ENCODE measurements around the gene CIB2. TPM values are rescaled to one million over a fixed set of nuclear protein-coding genes. Genes with fewer than 3 reads are reported as not detected.

CIB2 gene
- total RNA-seq, 2 donors from 2014 or later: 40.6 to 41.7 TPM

DNA sequence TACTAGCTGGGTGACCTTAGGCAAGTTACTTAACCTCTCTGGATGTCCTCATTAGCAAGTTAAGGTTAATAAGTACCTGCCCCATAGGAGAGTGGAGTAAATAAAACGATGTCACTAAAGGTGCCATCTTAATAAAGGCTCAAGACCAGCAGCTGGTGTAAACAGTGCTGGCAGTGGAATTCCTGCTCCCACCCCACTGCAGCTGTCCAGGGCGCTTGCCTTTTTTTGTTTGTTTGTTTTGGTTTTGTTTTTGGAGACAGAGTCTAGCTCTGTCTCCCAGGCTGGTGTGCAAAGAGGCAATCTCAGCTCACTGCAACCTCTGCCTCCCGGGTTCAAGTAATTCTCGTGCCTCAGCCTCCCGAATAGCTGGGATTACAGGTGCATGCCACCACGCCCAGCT lies 46.8 kb upstream of the CIB2 start:
- Mint-ChIP-seq H3K36me3 (ENCODE audit: low read depth) (no peaks in the 10 kb centered on the region), H3K4me3 (no peak overlapping the region), H3K9me3 (no peaks in the 10 kb centered on the region), H3K27me3 (ENCODE audit: insufficient read depth) (no peaks in the 10 kb centered on the region), H3K4me1 (no peaks in the 10 kb centered on the region), H3K27ac (no peak overlapping the region)
- H3K9me3 ChIP-seq (ENCODE audit: control insufficient read depth, low read length): no peaks in the 10 kb centered on the region
- no peaks in the 10 kb centered on the region for H3K27me3 ChIP-seq (ENCODE audit: control insufficient read depth, insufficient read depth, low read length, poor library complexity, severe bottlenecking)
- H3K36me3 ChIP-seq (ENCODE audit: control insufficient read depth, insufficient read depth, low read length): no peaks in the 10 kb centered on the region
- no peak overlapping the region for H3K9ac ChIP-seq (ENCODE audit: extremely low read depth, low read length, poor library complexity, severe bottlenecking)
- TF ChIP-seq, protein P1, sequence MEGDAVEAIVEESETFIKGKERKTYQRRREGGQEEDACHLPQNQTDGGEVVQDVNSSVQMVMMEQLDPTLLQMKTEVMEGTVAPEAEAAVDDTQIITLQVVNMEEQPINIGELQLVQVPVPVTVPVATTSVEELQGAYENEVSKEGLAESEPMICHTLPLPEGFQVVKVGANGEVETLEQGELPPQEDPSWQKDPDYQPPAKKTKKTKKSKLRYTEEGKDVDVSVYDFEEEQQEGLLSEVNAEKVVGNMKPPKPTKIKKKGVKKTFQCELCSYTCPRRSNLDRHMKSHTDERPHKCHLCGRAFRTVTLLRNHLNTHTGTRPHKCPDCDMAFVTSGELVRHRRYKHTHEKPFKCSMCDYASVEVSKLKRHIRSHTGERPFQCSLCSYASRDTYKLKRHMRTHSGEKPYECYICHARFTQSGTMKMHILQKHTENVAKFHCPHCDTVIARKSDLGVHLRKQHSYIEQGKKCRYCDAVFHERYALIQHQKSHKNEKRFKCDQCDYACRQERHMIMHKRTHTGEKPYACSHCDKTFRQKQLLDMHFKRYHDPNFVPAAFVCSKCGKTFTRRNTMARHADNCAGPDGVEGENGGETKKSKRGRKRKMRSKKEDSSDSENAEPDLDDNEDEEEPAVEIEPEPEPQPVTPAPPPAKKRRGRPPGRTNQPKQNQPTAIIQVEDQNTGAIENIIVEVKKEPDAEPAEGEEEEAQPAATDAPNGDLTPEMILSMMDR (conservative IDR thresholded peaks at IDR 0.05): no peak
- DNase-seq: no peak
- 89 to 100% methylated on average over 3 to 6 of the region's 6 CpGs for WGBS, 2 experiments (ENCODE audit: insufficient coverage in 1 of 2, insufficient read length in 1 of 2)
- no peaks in the 10 kb centered on the region for H3K4me1 ChIP-seq (ENCODE audit: control insufficient read depth, insufficient read depth, low read length)
- no peak overlapping the region for H3K4me3 ChIP-seq (ENCODE audit: low read length)
- H3K27ac ChIP-seq (ENCODE audit: low read depth, low read length): no peak overlapping the region

DNA sequence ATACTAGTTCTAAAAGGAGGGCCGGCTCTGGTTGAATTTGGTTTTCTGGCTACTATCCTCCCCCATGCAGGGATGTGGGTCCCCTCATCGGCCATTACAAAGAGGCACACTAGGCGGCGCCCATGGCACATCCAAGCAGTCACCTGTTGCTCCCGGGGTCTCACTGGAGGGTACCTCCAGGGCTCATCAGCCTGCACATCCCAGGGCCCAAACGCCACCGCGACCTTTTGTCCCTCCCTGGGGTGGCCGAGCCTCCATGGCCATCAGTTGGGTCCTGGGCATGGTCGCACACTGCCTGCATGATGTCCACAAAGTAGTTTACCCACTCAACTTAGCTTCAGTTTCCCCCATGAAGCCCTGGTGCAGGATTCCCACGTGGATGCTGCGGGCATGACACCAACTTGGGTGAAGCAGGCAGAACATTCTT lies 46.2 kb upstream of the CIB2 start:
- Mint-ChIP-seq H3K4me3 (no peak overlapping the region), H3K27me3 (ENCODE audit: insufficient read depth) (no peaks in the 10 kb centered on the region), H3K27ac (no peak overlapping the region), H3K9me3 (no peaks in the 10 kb centered on the region), H3K4me1 (no peaks in the 10 kb centered on the region), H3K36me3 (ENCODE audit: low read depth) (peaks cover 4% of the 10 kb centered on the region)
- TF ChIP-seq, protein P1 (conservative IDR thresholded peaks at IDR 0.05): peak; percentile 89
- 34 to 37% methylated on average over 4 to 12 of the region's 12 CpGs for WGBS, 2 experiments (ENCODE audit: insufficient coverage in 1 of 2, insufficient read length in 1 of 2)
- Histone ChIP-seq H3K4me1 (ENCODE audit: control insufficient read depth, insufficient read depth, low read length) (no peaks in the 10 kb centered on the region), H3K9ac (ENCODE audit: extremely low read depth, low read length, poor library complexity, severe bottlenecking) (no peak overlapping the region), H3K27me3 (ENCODE audit: control insufficient read depth, insufficient read depth, low read length, poor library complexity, severe bottlenecking) (no peaks in the 10 kb centered on the region), H3K36me3 (ENCODE audit: control insufficient read depth, insufficient read depth, low read length) (no peaks in the 10 kb centered on the region), H3K27ac (ENCODE audit: low read depth, low read length) (no peak overlapping the region), H3K9me3 (ENCODE audit: control insufficient read depth, low read length) (no peaks in the 10 kb centered on the region), H3K4me3 (ENCODE audit: low read length) (no peak overlapping the region)
- DNase-seq: peak; percentile 94

DNA sequence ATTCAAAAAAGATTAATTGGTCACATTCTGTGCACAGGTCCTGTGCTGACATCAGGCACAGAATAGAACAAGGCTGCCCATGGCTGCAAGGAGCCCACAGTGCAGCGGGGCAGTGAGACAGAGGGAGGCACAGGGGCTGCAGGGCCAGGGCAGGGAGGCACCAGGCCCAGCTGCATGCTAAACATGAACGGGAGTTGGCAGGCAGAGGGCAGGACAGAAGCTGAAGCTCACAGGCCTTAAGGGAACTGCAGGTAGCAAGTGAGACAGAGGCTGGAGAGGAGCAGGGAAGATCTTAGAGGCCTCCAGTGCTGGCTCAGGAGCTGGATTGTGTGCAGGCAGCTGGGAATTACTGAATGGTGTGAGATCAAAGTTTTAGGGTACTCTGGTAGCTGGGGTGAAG lies 44.1 kb upstream of the CIB2 start:
- no peak overlapping the region for H3K4me3 Mint-ChIP-seq
- H3K27me3 Mint-ChIP-seq (ENCODE audit: insufficient read depth): no peaks in the 10 kb centered on the region
- TF ChIP-seq, protein P1 (conservative IDR thresholded peaks at IDR 0.05): no peak
- H3K27ac Mint-ChIP-seq: no peak overlapping the region
- peaks cover 17% of the 10 kb centered on the region for H3K36me3 Mint-ChIP-seq (ENCODE audit: low read depth)
- H3K9me3 Mint-ChIP-seq: no peaks in the 10 kb centered on the region
- no peaks in the 10 kb centered on the region for H3K27me3 ChIP-seq (ENCODE audit: control insufficient read depth, insufficient read depth, low read length, poor library complexity, severe bottlenecking)
- H3K4me3 ChIP-seq (ENCODE audit: low read length): no peak overlapping the region
- H3K4me1 ChIP-seq (ENCODE audit: control insufficient read depth, insufficient read depth, low read length): no peaks in the 10 kb centered on the region
- H3K9ac ChIP-seq (ENCODE audit: extremely low read depth, low read length, poor library complexity, severe bottlenecking): no peak overlapping the region
- H3K9me3 ChIP-seq (ENCODE audit: control insufficient read depth, low read length): no peaks in the 10 kb centered on the region
- no peak for DNase-seq
- H3K27ac ChIP-seq (ENCODE audit: low read depth, low read length): no peak overlapping the region
- 82 to 88% methylated on average over 2 of the region's 2 CpGs for WGBS, 2 experiments (ENCODE audit: insufficient coverage in 1 of 2, insufficient read length in 1 of 2)
- no peaks in the 10 kb centered on the region for H3K4me1 Mint-ChIP-seq
- H3K36me3 ChIP-seq (ENCODE audit: control insufficient read depth, insufficient read depth, low read length): peaks cover 18% of the 10 kb centered on the region

Data from endodermal cell (in vitro differentiated cells).